Osteocyte (in vitro differentiated cells): Measurements from ENCODE around the gene GMFB. TPM values are rescaled to one million over a fixed set of nuclear protein-coding genes. Genes with fewer than 3 reads are reported as not detected.
"Not testable (repeated sequence)": the region's sequence is repeated elsewhere in the genome, so short reads cannot be mapped to it uniquely, and the experiment has no call there.

Experiments used
- DNase-seq: peaks from one replicate; pipeline ENCODE4 v3.0.0; 2021; ENCODE audit warnings: mixed read lengths; ENCODE audit not compliant: unreplicated experiment; ENCODE audit errors: extremely low spot score
- H3K27ac Mint-ChIP-seq: one replicate; pipeline ENCODE4 v1.8.0; 2021; ENCODE audit warnings: mild to moderate bottlenecking, mixed read lengths; ENCODE audit not compliant: unreplicated experiment
- H3K27me3 Mint-ChIP-seq: one replicate; pipeline ENCODE4 v1.8.0; 2021; ENCODE audit warnings: mixed read lengths; ENCODE audit not compliant: unreplicated experiment
- H3K36me3 Mint-ChIP-seq: one replicate; pipeline ENCODE4 v1.8.0; 2021; ENCODE audit warnings: mixed read lengths; ENCODE audit not compliant: unreplicated experiment
- H3K4me1 Mint-ChIP-seq: one replicate; pipeline ENCODE4 v1.8.0; 2021; ENCODE audit warnings: mixed read lengths; ENCODE audit not compliant: unreplicated experiment
- H3K4me3 Mint-ChIP-seq: one replicate; pipeline ENCODE4 v1.8.0; 2021; ENCODE audit warnings: mild to moderate bottlenecking, moderate library complexity, mixed read lengths; ENCODE audit not compliant: unreplicated experiment
- H3K9me3 Mint-ChIP-seq: one replicate; pipeline ENCODE4 v1.8.0; 2021; ENCODE audit warnings: mixed read lengths; ENCODE audit not compliant: unreplicated experiment
- total RNA-seq: library from RNA; stranded (reverse); gene quantifications from 2 replicates; pipeline ENCODE4 v1.2.1, GENCODE V29; 2021
- TF ChIP-seq, protein P1 (sequence below): fragments of 200-600 bp; sonication (generic); IDR thresholded peaks from 2 replicates; pipeline ENCODE4 v1.5.0; 2021; ENCODE audit warnings: antibody characterized with exemption, mild to moderate bottlenecking, moderate library complexity

Gene GMFB
- total RNA-seq, 1 donor from 2014 or later, result 54.4 TPM

DNA sequence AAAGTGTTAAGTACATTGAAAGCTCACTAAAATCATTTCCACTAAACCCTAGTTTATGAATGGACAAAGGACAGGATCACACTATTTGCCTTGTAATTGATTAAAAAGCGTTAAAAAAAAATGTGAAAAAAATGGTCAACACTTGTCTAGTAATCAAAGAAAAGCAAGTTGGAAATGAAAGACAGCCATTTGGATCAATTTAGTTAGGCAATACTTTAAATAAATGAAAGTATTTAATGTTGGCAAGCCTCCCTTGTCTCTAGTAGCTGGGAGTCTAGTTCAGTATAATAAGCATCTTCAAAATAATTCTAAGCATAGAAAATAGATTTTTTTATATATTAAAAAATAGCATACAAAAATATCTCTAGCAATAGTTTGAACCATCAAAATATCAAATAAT is 33.4 kb downstream of the GMFB start:
- TF ChIP-seq, protein P1, sequence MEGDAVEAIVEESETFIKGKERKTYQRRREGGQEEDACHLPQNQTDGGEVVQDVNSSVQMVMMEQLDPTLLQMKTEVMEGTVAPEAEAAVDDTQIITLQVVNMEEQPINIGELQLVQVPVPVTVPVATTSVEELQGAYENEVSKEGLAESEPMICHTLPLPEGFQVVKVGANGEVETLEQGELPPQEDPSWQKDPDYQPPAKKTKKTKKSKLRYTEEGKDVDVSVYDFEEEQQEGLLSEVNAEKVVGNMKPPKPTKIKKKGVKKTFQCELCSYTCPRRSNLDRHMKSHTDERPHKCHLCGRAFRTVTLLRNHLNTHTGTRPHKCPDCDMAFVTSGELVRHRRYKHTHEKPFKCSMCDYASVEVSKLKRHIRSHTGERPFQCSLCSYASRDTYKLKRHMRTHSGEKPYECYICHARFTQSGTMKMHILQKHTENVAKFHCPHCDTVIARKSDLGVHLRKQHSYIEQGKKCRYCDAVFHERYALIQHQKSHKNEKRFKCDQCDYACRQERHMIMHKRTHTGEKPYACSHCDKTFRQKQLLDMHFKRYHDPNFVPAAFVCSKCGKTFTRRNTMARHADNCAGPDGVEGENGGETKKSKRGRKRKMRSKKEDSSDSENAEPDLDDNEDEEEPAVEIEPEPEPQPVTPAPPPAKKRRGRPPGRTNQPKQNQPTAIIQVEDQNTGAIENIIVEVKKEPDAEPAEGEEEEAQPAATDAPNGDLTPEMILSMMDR, result no peak
- H3K27me3 Mint-ChIP-seq, result no peaks in the 10 kb centered on the region
- peaks cover 3% of the 10 kb centered on the region for H3K9me3 Mint-ChIP-seq

DNA sequence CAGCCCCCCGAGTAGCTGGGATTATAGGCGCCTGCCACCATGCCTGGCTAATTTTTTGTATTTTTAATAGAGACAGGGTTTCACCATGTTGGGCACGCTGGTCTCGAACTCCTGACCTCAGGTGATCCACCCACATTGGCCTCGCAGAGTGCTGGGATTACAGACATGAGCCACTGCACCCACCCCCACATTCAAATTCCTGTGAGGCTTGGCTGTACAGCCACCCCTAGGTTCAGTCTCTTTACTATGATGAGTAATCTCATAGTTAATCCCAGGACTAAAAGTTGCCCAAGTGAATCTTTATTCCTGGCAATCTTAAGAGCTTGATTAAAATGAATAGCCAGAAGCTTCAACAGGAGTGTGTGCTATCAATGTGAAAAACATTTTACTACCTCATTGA is 34.8 kb downstream of the GMFB start:
- H3K4me1 Mint-ChIP-seq, H3K4me3 Mint-ChIP-seq, H3K27ac Mint-ChIP-seq, DNase-seq, H3K27me3 Mint-ChIP-seq, H3K36me3 Mint-ChIP-seq, H3K9me3 Mint-ChIP-seq: not testable (repeated sequence)

More for the DNA sequence above, 33.4 kb downstream of the GMFB start:
- Mint-ChIP-seq H3K4me1 (peaks cover 5% of the 10 kb centered on the region), H3K36me3 (no peaks in the 10 kb centered on the region), H3K27ac (no peak overlapping the region), H3K4me3 (no peak overlapping the region)
- no peak for DNase-seq

DNA sequence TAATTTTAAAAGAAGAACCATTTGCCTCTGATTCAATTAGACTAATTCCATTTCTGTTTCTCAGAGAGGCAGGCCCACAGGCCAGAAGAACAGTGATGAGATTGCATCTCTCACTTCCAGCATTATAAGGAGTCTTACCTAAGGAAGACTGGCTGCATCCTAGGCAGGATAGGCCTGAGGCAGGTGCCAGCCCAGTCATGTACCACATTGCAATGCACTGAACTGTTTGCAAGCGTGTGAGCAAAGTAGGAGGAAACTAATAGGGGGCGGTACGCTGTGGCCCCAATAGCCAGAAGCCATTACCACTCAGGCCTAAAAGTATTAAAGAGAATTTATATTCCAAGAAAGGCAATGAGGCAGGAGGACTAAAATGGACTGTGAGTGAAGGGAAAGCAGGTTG is 35.5 kb downstream of the GMFB start:
- DNase-seq, result no peak
- TF ChIP-seq, protein P1, result no peak
- peaks cover 5% of the 10 kb centered on the region for H3K4me1 Mint-ChIP-seq
- peaks cover 7% of the 10 kb centered on the region for H3K27me3 Mint-ChIP-seq
- H3K9me3 Mint-ChIP-seq, result no peaks in the 10 kb centered on the region
- no peaks in the 10 kb centered on the region for H3K36me3 Mint-ChIP-seq
- no peak overlapping the region for H3K4me3 Mint-ChIP-seq
- H3K27ac Mint-ChIP-seq, result no peak overlapping the region

DNA sequence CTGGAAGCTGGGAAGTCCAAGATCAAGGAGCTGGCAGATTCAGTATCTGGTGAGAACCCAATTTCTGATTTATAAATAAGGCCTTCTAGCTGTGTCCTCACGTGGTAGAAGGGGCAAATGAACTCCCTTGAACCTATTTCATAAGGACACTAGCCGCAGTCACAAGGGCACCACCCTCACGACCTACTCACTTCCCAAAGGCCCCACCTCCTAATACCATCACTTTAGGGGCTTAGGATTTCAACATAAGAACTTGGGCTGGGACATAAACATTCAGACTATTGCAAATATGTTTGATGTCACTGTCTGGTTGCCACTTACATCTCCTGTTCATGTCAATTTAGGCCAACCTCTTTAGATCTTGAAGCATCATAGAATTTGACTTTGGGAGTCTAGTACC is 36.8 kb downstream of the GMFB start:
- TF ChIP-seq, protein P1, result no peak
- Mint-ChIP-seq H3K4me1 (peaks cover 5% of the 10 kb centered on the region), H3K4me3 (no peak overlapping the region), H3K36me3 (no peaks in the 10 kb centered on the region), H3K27me3 (peaks cover 7% of the 10 kb centered on the region), H3K27ac (no peak overlapping the region), H3K9me3 (no peaks in the 10 kb centered on the region)
- no peak for DNase-seq

DNA sequence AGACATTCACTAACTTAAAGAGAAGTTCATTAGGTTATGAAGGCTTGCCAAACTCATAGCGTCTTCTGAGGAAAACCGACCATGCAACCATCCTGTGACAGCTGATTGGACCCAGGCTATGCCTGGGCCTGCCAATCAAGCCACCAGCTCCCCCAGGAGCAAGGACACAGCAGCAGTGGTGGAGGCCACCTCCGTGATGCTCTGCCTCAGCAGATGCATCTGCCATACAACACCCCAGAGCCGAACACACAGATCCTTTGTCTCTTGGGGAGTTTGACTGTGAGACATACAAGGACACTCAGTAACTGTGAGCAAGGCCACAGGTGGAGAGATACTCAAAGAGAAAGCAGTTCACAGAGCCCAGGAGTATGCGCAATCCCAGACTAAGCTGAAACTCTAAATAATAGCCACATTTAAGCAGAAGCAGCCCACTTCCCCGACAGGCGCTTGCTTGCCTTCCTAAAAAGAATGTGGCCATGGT is 37.6 kb downstream of the GMFB start:
- H3K36me3 Mint-ChIP-seq, result no peaks in the 10 kb centered on the region
- TF ChIP-seq, protein P1, result no peak
- no peak for DNase-seq

DNA sequence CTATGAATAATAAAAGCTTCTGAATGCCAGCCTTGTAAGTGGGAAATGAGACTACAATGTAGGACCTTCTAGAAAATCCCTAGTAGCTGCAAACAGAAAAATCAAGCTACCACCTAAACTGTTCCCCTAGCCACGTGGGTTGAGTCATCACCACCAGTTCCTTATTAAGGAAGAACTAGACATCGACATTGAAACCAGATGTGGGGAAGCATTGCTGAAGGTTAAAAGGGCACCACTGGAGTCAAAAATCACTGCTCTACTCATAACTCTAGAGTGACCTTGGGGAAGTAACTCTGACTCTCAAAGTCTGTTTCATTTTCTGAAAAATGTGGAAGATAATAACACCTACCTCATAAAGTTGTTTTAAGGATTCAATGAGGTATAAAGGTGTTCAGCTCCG is 38.2 kb downstream of the GMFB start:
- H3K9me3 Mint-ChIP-seq, result no peaks in the 10 kb centered on the region
- H3K36me3 Mint-ChIP-seq, result no peaks in the 10 kb centered on the region
- no peak for DNase-seq
- H3K4me1 Mint-ChIP-seq, result peaks cover 8% of the 10 kb centered on the region
- H3K27ac Mint-ChIP-seq, result no peak overlapping the region
- TF ChIP-seq, protein P1, result no peak
- H3K4me3 Mint-ChIP-seq, result no peak overlapping the region
- peaks cover 7% of the 10 kb centered on the region for H3K27me3 Mint-ChIP-seq

More for the DNA sequence above, 37.6 kb downstream of the GMFB start:
- Mint-ChIP-seq H3K4me1 (peaks cover 6% of the 10 kb centered on the region), H3K27ac (no peak overlapping the region), H3K9me3 (no peaks in the 10 kb centered on the region), H3K4me3 (no peak overlapping the region), H3K27me3 (peaks cover 7% of the 10 kb centered on the region)
